Measurements from ENCODE around the gene RPGRIP1.

DNA sequence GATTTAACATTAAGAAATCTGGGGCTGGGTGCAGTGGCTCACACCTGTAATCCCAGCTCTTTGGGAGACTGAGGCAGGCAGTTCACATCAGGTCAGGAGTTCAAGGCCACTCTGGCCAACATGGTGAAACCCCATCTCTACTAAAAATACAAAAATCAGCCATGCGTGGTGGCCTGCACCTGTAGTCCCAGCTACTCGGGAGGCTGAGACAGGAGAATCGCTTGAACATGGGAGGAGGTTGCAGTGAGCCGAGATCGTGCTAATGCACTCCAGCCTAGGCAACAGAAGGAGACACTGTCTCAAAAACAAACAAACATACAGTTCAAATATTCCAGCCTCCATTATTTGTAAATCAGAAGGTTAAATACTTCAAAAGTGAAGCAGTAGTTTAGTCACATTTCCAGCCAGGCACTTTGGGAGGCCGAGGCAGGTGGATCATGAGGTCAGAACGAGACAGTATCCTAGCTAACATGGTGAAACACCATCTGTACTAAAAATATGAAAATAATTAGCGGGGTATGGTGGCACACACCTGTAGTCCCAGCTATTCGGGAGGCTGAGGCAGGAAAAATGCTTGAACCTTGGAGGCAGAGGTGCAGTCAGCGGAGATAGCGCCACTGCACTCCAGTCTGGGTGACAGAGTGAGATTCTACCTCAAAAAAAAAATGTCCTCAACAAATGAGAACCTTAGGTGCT, 40.9 kb upstream of the RPGRIP1 start:
- TF ChIP-seq CTCF (IDR thresholded peaks at IDR 0.05; ENCODE audit: low read depth, low read length) (no peak), POLR2A (IDR thresholded peaks at IDR 0.05; ENCODE audit: extremely low read depth, insufficient read length) (no peak), MYC (IDR thresholded peaks at IDR 0.05; ENCODE audit: low read depth, low read length) (no peak)
- TF ChIP-seq, protein P1, sequence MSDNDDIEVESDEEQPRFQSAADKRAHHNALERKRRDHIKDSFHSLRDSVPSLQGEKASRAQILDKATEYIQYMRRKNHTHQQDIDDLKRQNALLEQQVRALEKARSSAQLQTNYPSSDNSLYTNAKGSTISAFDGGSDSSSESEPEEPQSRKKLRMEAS (IDR thresholded peaks at IDR 0.05; ENCODE audit: low read depth, low read length): no peak
